ENCODE data around the gene GK. TPM values are rescaled to one million over a fixed set of nuclear protein-coding genes. Genes with fewer than 3 reads are reported as not detected.

The GK gene
- total RNA-seq, 4 donors from 2014 or later, result 1.0 to 8.0 (median 3.0) TPM

DNA sequence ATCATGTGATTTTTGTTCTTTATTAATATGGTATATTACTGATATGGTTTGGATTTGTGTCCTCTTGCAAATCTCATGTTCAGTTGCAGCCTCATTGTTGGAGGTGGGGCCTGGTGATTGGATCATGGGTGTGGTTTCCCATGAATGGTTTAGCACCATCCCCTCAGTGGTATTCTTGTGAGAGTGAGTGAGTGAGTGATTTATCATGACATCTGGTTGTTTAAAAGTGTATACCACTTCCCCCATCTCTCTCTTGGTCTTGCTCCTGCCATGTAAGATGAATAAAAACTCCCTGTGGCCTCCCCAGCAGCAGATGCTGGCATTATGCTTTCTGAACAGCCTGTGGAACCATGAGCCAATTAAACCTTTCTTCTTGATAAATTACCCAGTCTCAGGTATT is 124.4 kb downstream of the GK start:
- no peaks in the 10 kb centered on the region for H3K27me3 ChIP-seq
- H3K9me3 ChIP-seq, result no peaks in the 10 kb centered on the region
- intact Hi-C loops (cut with DNase I; ENCODE audit: low total_unique reads), result no loop called here
- H3K27ac ChIP-seq, result no peak overlapping the region
- TF ChIP-seq POLR2A (IDR thresholded peaks at IDR 0.05), result no peak
- TF ChIP-seq CTCF (IDR thresholded peaks at IDR 0.05), result no peak
- DNase-seq, result no peak
- H3K4me1 ChIP-seq, result no peaks in the 10 kb centered on the region
- H3K4me3 ChIP-seq, result no peak overlapping the region
- no peaks in the 10 kb centered on the region for H3K36me3 ChIP-seq

DNA sequence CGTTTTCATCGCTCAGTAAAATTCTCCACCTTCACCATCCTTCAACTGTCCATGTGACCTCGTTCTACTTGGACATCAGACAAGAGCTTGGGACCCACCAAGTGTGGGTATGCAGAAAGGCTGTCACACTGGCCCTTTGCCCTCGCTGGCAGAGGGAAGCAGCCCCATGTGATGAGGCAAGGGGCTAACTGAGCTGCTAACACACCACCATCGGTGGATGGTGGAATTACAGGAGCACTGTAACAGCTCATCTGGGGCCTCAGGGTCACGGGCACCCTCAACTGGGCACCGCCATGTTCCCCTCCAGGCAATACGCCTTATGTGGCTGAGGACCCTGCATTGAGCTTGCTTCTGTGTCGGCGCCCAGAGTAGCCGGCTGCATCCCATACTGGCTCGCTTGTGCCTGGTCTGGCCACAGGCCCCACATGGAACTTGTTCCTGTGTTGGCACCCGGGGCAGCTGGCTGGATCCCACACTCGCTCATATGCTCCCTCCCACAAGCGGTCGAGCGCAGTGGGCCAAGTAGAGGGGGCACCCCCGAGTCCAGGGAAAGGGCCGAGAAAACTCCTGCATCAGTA is 126.3 kb downstream of the GK start:
- Histone ChIP-seq H3K4me3 (no peak overlapping the region), H3K4me1 (no peaks in the 10 kb centered on the region), H3K27ac (no peak overlapping the region), H3K36me3 (no peaks in the 10 kb centered on the region), H3K27me3 (no peaks in the 10 kb centered on the region), H3K9me3 (no peaks in the 10 kb centered on the region)
- TF ChIP-seq POLR2A (IDR thresholded peaks at IDR 0.05) (no peak), CTCF (IDR thresholded peaks at IDR 0.05) (no peak)
- DNase-seq, result no peak
- intact Hi-C loops (cut with DNase I; ENCODE audit: low total_unique reads), result no loop called here

Small RNAs within 50 kb of the gene (small RNA-seq; reads per million reads assigned to genes)
- not detected for gene CKS1BP6

Other genes starting within 250 kb of the GK start
- gene TASL, start 75.7 kb upstream of the GK start, total RNA-seq, result 1 to 10 TPM in 1 of 4 donors, under 1 TPM in 2, not detected in 1; 0.29 to 2.3 (median 0.40) TPM
- gene TAB3, start 235.8 kb downstream of the GK start, total RNA-seq, result 10 to 100 TPM; 21.2 to 51.2 (median 39.2) TPM

Data from uterus (tissue), 4 donors.